Stimulated activated naive CD4-positive, alpha-beta T cell treated with Interleukin-2 at 50 U/mL for 16 hours (primary cell): ENCODE results near the gene KAT5.
"Not testable (repeated sequence)": the region's sequence is repeated elsewhere in the genome, so short reads cannot be mapped to it uniquely, and the experiment has no call there.

ENCODE experiments used
- DNase-seq: peaks from one replicate; lab custom pipeline; 2025; lab: John Stamatoyannopoulos, UW

The KAT5 gene

DNA sequence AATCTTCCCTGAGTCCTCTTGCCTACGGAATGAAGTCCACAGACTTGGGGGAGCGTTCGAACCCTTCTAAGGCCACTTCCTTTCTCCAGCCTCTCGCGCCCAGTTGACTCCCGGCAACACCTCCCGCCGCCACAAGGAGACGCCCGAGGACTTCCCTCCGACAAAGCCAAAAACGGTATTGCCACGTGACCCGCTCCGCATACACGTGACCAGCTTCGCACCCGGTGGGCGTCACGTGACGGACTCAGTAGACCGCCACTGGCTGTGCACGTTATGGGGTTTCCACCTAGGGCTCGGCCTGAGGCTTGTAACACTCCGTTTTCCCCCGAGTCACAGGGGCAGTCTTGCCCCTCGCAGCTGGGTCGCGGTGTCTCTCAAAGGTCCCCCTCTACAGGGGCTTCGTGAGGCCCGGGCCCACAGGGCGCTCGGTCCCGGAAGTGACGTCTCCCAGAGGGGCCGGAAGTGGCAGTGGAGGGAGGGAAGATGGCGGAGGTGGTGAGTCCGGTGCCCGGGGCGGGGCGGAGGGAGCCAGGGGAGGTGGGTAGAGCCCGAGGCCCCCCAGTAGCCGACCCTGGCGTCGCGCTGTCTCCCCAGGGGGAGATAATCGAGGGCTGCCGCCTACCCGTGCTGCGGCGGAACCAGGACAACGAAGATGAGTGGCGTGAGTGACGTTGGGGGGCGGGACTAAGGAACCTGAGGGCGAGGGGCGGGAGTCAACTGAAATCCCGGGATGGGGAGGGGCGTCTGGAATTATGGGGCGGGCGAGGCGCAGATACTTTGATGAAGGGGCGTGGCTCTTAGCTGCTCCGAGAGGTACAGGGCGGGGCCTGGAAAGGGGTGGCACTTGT, at the start of gene KAT5:
Gene KAT5, plus strand, starts transcription at position 468 of the 848 bp plus-strand sequence. Its CDS starts 16 bp downstream, at position 484.
- DNase-seq = peak; percentile 97

DNA sequence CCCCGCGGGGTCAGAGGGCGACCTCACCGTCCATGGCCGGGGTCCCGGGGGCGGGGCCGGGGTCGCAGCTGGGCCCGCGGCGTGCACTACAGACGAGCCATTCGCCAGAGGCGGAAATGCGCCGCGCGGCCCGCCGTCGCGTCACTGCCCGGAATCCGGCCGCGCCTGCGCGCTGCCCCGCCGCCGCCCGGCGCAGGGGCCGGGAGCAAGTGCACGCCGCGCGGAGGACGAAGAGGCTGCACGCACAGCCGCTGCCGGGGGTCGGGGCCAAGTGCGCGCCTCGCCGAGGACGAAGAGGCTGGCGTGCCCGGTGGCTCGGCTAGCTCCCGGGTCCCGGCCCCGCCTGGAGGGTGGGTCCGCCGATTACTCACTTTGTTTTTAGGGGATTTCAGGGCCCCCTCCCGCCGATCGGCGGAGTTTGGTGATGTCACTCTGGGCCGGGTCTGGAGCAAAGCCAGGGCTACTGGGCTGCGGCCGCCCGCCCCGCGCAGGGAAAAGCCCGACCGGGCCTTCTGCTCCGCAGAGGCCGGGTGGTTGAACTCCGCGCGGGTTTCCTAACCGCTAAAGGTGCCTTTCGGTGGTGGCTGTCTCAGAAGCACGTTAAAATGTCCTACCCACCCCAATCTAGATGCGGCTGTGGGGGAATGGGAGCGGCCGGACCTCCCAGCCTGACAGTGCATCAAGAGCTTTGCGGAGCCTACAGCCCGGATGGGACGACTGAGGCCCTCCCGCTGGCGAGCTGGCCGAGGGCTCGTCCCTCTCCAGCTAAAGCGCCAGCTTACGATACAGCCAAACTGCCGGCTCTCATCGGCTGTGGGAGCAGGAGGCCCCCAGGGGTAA, 49.0 kb upstream of the KAT5 start, which contains the start of gene RELA:
Gene RELA, minus strand, starts transcription at position 118 of the 840 bp plus-strand sequence. Its CDS starts 84 bp downstream, at position 34.
- peak; percentile 90 for DNase-seq

DNA sequence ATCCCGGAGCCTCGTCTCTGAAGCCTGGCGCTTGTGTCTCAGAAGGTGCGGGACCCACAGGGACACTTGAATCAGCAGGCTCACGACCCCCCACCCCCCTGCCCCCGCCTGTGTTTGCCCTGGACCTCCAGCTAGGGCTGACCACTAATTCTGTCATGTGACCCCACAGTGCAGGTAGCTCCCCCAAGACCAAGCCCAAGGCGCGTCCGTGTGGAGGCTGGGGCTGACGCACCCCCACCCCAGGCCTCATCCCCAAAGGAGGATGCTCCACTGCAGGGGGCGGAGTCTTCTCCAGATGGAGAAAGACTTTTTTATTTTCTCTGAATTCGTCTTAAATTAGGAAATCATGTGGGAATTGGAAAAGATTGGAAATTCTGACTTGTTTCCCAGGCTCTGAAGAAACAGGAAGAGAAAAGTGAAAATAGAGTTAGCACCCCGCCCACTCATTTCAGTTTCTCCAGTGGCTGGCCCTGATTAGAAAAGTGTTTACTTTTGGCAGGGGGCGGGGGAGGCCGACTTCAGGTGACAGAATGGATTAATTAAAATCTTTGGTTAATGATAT, 48.3 kb upstream of the KAT5 start:
- DNase-seq = peak; percentile 56

DNA sequence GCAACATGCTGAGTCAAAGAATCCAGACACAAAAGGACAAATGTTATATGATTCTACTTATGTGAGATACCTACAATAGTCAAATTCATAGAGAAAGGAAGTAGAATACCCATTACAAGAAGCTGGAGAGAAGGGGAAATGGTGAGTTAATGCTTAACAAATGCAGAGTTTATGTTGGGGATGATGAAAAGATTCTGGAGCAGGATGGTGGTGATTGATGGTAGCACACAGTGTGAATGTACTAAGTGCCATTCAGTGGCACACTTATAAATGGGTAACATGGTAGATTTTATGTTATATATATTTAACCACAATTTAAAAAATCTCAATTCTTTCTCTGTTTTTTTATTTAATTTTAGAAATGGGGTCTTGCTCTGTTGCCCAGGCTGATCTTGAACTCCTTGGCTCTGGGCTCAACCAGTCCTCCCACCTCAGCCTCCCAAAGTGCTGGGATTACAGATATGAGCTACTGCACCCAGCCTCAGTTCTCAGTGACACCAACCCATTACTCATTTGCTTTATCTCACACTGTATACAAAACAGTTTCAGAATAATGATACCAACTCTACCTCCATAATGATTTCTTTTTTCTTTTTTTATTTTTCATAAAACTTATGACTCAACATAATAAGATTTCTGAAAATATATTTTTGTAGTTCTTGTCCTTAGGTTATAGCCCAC, 39.7 kb upstream of the KAT5 start:
- DNase-seq = no peak

DNA sequence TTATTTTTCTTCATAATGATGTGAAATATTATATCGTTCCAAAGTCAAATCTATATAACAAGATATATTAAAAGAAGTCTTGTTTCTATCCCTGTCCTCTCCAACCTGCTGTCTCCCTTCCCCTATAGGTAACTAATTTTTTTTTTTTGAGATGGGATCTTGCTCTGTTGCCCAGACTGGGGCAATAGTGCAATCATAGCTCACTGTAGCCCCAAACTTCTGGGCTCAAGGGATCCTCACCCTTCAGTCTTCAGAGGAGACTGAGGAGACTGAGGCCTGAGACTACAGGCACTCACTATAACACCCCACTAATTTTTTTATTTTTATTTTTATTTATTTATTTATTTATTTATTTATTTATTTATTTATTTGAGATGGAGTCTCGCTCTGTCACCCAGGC, 39.1 kb upstream of the KAT5 start:
- DNase-seq = no peak

DNA sequence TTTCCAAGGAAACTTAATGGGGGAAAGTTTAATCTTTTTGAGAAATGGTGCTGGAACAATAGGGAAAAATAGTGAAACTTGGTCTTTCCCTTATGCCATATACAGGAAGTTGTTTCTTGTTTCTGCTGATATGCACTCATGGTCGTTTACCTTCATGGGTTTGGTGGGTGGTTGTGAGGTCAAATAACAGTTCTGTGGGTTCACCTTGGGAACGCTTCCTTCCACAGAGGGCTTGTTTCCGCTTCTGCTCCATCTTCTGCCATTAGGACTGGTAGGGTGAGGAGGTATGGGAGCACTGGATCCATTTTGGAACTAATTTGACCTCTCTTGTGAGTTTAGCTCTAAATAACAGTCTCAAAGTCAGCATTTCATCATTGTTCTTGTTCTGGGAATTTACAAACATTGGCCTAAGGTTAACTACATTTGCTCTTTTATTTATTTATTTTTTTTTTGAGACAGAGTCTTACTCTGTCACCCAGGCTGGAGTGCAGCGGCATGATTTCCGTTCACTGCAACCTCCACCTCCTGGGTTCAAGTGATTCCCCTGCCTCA, 31.8 kb upstream of the KAT5 start:
- DNase-seq = no peak

DNA sequence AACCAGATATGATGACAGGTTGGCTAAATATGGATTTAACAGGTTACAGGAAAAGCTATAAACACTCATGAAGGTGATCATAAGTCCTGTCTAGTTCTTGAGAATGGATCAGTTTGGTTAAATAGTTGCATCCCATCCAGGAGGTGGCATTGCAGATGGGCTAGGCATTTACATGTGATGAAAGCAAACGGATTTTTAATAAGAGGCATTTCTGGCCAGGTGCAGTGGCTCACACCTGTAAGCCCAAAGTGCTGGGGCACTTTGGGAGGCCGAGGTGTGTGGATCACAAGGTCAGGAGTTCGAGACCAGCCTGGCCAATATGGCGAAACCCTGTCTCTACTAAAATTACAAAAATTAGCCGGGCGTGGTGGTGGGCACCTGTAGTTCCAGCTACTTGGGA, 28.6 kb upstream of the KAT5 start:
- DNase-seq = not testable (repeated sequence)

DNA sequence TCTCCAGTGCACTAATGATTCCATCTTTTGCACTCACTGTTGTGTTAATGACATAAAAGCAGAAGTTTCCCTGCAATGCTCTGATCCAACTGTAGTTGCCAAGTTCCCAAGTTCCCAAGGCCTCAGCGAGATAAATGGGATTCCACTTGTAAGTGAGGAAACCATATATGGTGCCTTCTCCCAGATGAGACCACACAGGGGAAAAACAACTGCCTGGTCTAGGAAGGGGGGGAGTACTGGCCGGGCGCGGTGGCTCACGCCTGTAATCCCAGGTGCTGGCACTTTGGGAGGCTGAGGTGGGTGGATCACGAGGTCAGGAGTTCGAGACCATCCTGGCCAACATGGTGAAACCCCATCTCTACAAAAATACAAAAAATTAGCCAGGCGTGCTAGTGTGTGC, 26.1 kb upstream of the KAT5 start:
- no peak for DNase-seq

DNA sequence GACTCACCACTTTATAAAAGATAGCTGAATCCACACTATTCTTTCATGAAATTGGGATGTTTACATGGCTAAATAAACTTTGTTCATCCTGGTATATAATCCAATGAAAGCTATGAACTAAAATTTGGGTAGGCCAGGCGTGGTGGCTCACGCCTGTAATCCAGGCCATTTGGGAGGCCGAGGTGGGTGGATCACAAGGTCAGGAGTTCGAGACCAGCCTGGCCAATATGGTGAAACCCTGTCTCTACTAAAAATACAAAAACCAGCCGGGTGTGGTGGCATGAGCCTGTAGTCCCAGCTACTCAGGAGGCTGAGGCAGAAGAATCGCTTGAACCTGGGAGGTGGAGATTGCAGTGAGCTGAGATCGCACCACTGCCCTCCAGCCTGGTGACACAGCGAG, 20.2 kb upstream of the KAT5 start:
- DNase-seq = not testable (repeated sequence)

DNA sequence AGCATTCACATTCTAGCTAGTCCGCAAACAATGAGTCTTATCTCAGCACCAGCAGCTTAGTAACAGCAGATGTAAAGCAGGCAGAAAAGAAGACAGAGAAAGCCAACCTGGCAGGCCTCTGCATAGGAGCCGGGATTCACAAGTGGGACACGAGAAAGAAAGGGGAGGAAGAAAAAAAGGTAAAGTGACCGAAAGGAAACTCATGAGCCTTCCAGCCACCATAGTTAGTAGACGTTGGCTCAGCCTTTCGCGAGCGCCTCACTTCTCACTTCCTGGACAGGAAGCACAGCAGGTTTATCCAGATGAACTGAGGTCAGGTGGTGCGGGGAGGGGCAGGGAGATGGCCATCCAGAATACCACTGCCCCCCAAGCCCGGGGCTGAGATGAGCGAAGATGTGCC, 19.7 kb upstream of the KAT5 start:
- DNase-seq = no peak

DNA sequence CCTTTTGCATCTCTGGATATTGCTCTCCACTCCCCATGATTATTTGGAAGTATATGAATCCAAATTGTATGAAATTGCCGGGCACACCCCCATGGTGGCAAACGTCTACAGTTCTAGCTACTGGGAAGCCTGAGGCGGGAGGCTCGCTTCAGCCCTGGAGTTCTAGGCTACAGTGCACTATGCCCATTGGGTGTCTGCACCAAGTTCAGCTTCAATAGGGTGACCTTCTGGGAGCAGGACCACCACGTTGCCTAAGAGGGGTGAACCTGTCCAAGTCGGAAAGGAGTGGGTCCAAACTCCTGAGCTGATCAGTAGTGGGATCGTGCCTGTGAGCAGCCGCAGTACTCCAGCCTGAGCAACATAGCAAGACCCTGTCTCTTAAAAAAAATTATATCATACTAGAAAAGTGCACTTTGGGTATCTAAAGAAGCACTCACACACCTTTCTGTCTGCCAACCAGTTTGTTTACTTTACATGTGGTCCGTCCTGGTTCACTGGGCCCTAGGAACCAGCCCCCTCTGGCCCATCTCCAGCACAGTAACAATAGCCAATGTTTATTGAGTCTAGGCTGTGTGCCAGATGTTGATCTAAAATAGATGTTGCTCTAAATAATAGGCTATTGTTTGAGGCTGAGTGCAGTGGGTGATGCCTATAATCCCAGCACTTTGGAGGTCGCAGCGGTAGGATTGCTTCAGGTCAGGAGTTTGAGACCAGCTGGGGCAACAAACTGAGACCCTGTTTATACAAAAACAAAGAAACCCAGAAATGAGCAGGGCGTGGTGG, 16.4 kb upstream of the KAT5 start:
- DNase-seq = no peak

DNA sequence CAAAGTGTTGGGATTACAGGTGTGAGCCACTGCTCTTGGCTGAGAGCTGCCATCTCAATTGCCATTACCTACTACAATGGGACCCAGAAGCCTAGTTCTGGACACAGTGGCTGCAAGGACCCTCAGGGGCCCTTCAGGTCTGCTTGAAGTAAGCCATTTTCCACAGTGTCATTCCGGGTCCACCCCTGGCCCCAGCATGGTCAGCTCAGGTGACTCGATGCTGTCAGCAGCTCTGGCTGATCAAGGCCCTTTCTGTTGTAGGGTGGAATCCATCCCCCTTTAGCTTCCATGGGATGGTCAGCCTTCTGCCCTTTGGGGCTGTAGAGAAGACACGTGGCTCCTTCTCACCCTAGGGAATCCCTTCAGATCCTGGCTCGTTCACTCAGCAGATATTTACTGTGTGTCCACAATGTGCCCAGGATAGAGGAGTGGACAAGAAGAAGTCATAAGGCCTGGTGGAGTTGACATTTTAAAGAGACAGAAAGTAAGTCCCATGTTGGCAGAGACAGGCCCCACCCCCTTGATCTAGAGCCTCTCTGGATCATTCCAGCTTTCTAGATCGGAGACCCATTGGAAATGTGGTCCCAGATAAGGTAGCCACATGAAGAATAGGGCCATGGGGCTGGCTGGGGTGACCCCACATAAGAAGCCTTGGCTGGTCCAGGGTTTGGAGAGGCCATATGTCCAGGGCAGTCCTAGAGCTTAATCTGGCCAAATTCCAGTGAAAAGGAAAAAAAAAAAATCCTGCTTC, 15.1 kb upstream of the KAT5 start:
- no peak for DNase-seq

DNA sequence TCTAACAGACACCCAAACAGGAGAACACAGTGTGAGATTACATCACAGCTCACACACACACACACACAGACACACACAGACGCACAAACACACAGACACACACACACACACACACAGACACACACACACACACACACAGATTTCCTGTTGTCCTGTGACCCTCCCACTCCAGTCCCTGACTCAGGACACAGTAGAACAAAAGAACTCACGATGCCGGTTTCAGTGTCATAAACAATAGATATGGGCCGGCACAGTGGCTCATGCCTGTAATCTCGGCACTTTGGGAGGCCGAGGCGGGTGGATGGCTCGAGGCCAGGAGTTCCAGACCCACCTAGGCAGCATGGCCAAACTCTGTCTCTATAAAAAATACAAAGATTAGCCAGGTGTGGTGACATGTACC, 13.8 kb upstream of the KAT5 start:
- DNase-seq = no peak

DNA sequence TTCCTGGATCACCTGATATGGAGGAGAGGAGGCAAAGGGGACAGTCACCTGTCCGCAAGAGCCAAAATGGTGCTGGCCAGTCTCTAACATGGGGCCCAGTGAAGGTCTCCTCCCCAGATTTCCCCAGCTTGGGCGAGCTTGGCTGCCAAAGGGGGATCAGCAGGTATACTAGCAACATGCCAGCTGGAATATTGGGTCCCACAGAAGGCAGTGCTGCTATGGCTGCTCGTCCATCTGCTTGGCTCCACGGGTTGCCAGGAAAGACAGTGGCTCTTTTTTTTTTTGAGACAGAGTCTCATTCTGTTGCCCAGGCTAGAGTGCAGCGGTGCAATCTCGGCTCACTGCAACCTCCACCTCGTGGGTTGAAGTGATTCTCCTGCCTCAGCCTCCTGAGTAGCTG, 12.7 kb upstream of the KAT5 start:
- DNase-seq = no peak

DNA sequence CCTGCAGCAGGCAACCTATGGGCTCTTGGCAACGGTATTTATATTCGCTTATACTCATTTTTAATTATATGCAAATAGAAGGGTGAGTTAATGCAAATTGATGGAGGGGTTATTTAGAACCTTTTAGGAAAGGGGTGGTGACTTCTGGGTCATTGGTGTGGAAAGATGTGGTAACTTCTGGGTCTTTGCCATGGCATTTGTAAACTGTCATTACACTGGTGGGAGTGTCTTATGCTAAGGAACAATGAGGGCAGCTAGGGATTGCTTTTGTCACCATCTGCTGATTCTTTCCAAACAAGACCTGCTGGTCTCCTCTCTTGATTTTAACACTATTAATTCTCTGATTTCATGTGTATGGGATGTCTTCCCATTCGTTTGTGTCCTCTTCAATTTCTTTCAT, 11.7 kb upstream of the KAT5 start:
- no peak for DNase-seq

DNA sequence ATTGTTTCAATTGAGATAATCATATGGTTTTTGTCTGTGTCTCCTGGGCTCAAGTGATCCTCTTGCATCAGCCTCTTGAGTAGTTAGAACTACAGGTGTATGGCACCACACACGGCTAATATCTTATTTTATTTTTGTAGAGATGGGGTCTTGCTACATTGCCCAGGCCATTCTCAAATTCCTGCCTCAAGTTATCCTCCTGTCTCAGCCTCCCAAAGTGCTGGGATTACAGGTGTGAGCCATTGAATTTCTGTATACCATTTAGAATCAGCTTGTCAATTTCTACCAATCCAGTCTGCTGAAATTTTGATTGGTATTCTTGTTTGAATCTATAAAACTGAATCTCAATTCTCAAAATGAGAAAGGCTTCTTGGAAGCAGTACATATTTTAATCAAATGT, 10.4 kb upstream of the KAT5 start:
- DNase-seq = no peak

DNA sequence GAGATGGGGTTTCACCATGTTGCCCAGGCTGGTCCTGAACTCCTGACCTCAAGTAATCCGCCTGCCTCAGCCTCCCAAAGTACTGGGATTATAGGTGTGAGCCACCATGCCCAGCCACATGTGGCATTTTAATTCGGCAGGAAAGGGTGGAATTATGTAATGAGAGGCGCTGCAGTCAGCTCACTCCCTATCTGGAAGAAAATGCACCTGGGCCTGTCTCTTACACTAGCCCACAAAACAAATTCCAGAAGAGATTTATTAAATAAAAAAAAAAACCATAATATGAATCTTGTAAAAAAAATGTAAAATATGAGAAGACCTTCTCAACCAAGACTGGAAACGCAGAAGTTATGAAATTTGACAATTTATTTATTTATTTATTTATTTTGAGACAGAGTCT, 8.2 kb upstream of the KAT5 start:
- no peak for DNase-seq

DNA sequence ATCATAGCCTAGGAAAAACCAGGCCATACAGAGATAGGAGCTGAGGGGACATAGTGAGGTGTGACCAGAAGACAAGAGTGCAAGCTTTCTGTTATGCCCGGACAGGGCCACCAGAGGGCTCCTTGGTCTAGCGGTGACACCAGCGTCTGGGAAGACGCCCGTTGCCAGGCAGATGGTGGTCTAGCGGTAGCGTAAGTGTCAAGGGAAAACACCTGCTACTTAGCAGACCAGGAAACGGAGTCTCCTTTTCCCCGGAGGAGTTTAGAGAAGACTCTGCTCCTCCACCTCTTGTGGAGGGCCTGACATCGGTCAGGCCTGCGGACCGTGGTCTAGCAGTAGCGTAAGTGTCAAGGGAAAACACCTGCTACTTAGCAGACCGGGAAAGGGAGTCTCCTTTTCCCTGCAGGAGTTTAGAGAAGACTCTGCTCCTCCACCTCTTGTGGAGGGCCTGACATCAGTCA, 5.7 kb upstream of the KAT5 start:
- DNase-seq = peak; percentile 64

DNA sequence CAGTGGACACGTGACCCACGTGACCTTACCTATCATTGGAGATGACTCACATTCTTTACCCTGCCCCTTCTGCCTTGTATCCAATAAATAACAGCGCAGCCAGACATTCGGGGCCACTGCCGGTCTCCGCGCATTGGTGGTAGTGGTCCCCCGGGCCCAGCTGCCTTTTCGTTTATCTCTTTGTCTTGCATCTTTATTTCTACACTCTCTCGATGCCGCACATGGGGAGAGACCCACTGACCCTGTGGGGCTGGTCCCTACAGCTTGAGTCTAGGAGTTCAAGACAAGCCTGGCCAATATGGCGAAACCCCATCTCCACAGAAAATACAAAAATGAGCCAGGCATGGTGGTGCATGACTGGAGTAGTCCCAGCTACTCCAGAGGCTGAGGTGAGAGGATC, 5.0 kb upstream of the KAT5 start:
- DNase-seq = not testable (repeated sequence)

DNA sequence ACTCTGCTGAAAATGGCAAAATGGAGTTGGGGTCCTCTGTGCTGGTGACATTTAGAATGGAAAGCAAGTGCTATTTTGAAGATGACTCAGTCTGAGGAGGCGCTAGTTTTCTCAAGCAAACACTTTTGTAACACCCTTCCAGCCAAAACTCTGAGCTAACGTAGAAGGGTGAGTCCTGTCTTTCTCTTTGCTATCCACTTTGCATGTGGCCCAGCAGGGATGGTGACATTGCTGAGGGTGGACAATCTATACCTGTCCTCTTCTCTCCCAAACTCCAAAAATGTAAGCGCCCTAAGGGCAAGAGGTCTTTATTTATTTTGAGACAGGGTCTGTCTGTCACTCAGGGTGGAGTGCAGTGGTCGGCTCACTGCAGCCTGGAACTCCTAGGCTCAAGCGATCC, 3.6 kb upstream of the KAT5 start:
- no peak for DNase-seq
